ENCODE measurements around the gene ZNF438.

The ZNF438 gene

GRCh38 chr10:31025142-31025541 is 6.5 kb downstream of the ZNF438 start:
- H3K4me3 ChIP-seq (ENCODE audit: low read depth, low read length): no peak overlapping the region
- no peak for TF ChIP-seq CTCF (conservative IDR thresholded peaks at IDR 0.05; ENCODE audit: low read depth, low read length)
- DNase-seq (ENCODE audit: low read depth): no peak

GRCh38 chr10:31023558-31023957 is 8.1 kb downstream of the ZNF438 start:
- DNase-seq (ENCODE audit: low read depth): no peak
- no peak for TF ChIP-seq CTCF (conservative IDR thresholded peaks at IDR 0.05; ENCODE audit: low read depth, low read length)
- no peak overlapping the region for H3K4me3 ChIP-seq (ENCODE audit: low read depth, low read length)

- DNase-seq (ENCODE audit: low read depth): no peak
- TF ChIP-seq CTCF (conservative IDR thresholded peaks at IDR 0.05; ENCODE audit: low read depth, low read length): no peak
- no peak overlapping the region for H3K4me3 ChIP-seq (ENCODE audit: low read depth, low read length)
Observed at GRCh38 chr10:31020209-31020608, 11.5 kb downstream of the ZNF438 start.

GRCh38 chr10:31018962-31019361 is 12.7 kb downstream of the ZNF438 start:
- no peak for DNase-seq (ENCODE audit: low read depth)
- H3K4me3 ChIP-seq (ENCODE audit: low read depth, low read length): no peak overlapping the region
- TF ChIP-seq CTCF (conservative IDR thresholded peaks at IDR 0.05; ENCODE audit: low read depth, low read length): no peak

GRCh38 chr10:31018356-31018750 is 13.3 kb downstream of the ZNF438 start:
- no peak for DNase-seq (ENCODE audit: low read depth)
- no peak overlapping the region for H3K4me3 ChIP-seq (ENCODE audit: low read depth, low read length)
- no peak for TF ChIP-seq CTCF (conservative IDR thresholded peaks at IDR 0.05; ENCODE audit: low read depth, low read length)

- no peak for DNase-seq (ENCODE audit: low read depth)
- no peak overlapping the region for H3K4me3 ChIP-seq (ENCODE audit: low read depth, low read length)
- no peak for TF ChIP-seq CTCF (conservative IDR thresholded peaks at IDR 0.05; ENCODE audit: low read depth, low read length)
Observed at GRCh38 chr10:31017534-31018355, 13.9 kb downstream of the ZNF438 start.
